HG02970 (cell line): Measurements from ENCODE around the gene GOLGA6D.
"Not testable (repeated sequence)": the region's sequence is repeated elsewhere in the genome, so short reads cannot be mapped to it uniquely, and the experiment has no call there.

Experiments used
- ATAC-seq: cut with Tn5 transposase; IDR thresholded peaks from one replicate; pipeline ENCODE4 v1.9.1; 2021; ENCODE audit warnings: mild to moderate bottlenecking, moderate library complexity, moderate number of reproducible peaks; ENCODE audit not compliant: unreplicated experiment, low FRiP score

The GOLGA6D gene

DNA sequence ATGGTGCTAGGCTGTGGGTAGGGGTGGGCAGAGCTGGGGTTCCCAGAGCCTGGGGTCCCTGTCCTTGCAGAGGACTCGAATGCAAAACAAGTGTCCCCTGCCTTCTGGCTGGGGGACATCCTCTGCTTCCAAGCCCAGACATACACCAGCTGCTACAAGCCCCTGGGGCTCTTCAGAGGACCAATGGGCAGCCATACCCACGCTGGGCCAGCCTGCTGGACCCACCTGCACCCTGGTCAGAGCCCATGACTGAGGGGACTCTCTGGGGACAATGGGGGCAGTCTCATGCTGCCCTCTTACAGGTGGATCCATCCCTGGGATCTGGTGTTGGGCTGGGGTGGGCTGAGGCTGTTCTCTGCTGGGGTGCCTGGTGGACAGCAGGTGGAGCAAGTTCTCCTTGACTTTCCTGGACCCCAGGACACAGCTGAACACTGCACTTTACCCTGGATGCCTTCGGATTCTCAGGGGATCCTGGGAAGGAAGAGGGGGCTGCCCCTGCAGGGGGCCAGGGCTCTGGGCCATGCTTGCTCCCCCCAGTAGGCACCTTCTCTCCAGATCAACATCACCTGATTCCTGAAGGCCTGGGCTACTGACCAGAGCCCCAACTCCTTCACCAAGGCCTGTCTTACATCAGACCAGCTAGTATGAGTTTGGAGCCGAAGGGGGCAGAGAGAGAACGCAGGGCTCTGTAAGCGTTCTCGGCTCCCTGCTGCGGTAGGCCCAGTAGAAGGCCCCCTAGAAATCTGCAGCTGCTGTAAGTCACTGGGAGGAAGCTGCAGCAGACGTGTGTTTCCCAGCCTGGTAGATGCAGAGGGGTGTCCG, 46.1 kb downstream of the GOLGA6D start:
- ATAC-seq: no peak

GRCh38 chr15:75329571-75329970, 46.9 kb downstream of the GOLGA6D start:
- no peak for ATAC-seq

- not testable (repeated sequence) for ATAC-seq
Measured at GRCh38 chr15:75332093-75332492, 49.5 kb downstream of the GOLGA6D start.

DNA sequence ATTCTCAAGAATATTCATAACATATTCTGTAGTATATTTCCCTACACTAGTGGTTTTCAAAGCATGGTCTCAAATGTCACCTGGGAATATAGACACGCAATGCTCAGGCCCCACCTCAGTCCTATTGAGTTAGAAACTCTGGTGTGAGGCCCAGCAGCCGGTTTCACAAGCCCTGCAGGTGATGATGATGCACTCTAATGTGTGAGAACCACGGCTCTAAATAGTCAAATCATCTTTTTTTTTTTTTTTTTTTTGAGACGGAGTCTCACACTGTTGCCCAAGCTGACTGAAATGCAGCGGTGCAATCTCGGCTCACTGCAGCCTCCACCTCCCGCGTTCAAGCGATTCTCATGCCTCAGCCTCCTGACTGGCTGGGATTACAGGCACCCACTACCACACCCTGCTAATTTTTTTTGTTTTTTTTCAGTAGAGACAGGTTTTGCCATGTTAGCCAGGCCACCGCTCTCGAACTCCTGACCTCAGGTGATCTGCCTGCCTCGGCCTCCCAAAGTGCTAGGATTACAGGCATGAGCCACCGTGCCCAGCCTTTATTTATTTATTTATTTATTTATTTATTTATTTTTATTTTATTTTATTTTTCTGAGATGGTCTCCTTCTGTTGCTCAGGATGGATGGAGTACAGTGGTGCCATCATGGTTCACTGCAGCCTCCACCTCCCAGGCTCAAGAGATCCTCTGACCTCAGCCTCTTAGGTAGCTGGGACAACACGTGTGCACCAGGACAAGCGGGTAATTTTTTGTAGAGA, 51.2 kb downstream of the GOLGA6D start:
- not testable (repeated sequence) for ATAC-seq

- ATAC-seq: no peak
Measured at GRCh38 chr15:75335313-75335704, 52.7 kb downstream of the GOLGA6D start.

- peak; percentile 75 for ATAC-seq
Measured at GRCh38 chr15:75335705-75336355, 53.2 kb downstream of the GOLGA6D start, which contains the start of gene COMMD4. COMMD4 (plus strand) TSS chr15:75336063; CDS start chr15:75336090, 27 bp downstream.

- ATAC-seq: no peak
Measured at GRCh38 chr15:75338661-75339240, 56.1 kb downstream of the GOLGA6D start.

- no peak for ATAC-seq
Measured at GRCh38 chr15:75339531-75340240, 57.1 kb downstream of the GOLGA6D start.

DNA sequence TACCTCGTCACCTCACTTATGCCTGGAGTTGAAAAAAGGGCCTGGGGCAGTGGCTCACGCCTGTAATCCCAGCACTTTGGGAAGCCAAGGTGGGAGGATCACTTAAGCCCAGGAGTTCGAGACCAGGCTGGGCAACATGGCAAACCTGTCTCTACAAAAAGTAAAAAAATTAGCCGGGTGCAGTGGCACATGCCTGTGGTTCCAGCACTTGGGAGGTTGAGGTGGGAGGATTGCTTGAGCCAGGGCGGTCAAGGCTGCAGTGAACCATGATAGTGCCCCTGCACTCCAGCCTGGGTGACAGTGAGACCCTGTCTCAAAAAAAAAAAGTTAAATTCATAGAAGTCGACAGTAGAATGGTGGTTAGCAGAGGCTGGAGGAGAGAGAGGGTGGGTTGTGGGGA, 59.6 kb downstream of the GOLGA6D start:
- ATAC-seq: no peak

- ATAC-seq: not testable (repeated sequence)
Measured at GRCh38 chr15:75343953-75344352, 61.3 kb downstream of the GOLGA6D start.
